Left ventricle myocardium inferior (tissue), 1 donor: ENCODE measurements around the gene MAP2K1. TPM values are rescaled to one million over a fixed set of nuclear protein-coding genes. Genes with fewer than 3 reads are reported as not detected.
A peak's percentile ranks its signal among the peaks of the same experiment; 100 is the strongest.
"Not testable (repeated sequence)": the region's sequence is repeated elsewhere in the genome, so short reads cannot be mapped to it uniquely, and the experiment has no call there.

Experiments
- DNase-seq: peaks from one replicate; pipeline ENCODE4 v3.0.0-alpha.2; 2020
- H3K27ac ChIP-seq: fragments of 200-600 bp; replicated peaks from 2 replicates; pipeline ENCODE4 v1.8.0; 2021
- H3K27me3 ChIP-seq: fragments of 200-600 bp; 2 replicates; pipeline ENCODE4 v1.8.0; 2021; ENCODE audit warnings: low read depth
- H3K36me3 ChIP-seq: fragments of 200-600 bp; 2 replicates; pipeline ENCODE4 v1.8.0; 2021
- H3K4me1 ChIP-seq: fragments of 200-600 bp; 2 replicates; pipeline ENCODE4 v1.8.0; 2021
- H3K4me3 ChIP-seq: fragments of 200-600 bp; 2 replicates; pipeline ENCODE4 v1.8.0; 2021; ENCODE audit warnings: mild to moderate bottlenecking, moderate library complexity
- H3K9me3 ChIP-seq: fragments of 200-600 bp; replicated peaks from 2 replicates; pipeline ENCODE4 v1.8.0; 2021
- intact Hi-C: fragments of 100-400 bp; cut with micrococcal nuclease; formaldehyde crosslinking; loops from one replicate; pipeline ENCODE4 v1.11.0; 2022
- total RNA-seq: library from RNA; stranded (reverse); fragmentation: NEBNext Ultra II Directional; extraction: Animal tissue kit (Norgen Biotek cat#: 25700); gene quantifications from one replicate; pipeline ENCODE4 v1.2.1, GENCODE V29; 2021
- TF ChIP-seq, protein P1 (sequence below): fragments of 200-600 bp; IDR thresholded peaks from 2 replicates; pipeline ENCODE4 v1.8.0; 2021; ENCODE audit warnings: antibody characterized with exemption, mild to moderate bottlenecking, borderline replicate concordance
- donor health status: DM: no; HTN: yes; CAD: no; lungs with severe emphysema.

The MAP2K1 gene
- total RNA-seq, 1 donor from 2014 or later, result 44.9 TPM

DNA sequence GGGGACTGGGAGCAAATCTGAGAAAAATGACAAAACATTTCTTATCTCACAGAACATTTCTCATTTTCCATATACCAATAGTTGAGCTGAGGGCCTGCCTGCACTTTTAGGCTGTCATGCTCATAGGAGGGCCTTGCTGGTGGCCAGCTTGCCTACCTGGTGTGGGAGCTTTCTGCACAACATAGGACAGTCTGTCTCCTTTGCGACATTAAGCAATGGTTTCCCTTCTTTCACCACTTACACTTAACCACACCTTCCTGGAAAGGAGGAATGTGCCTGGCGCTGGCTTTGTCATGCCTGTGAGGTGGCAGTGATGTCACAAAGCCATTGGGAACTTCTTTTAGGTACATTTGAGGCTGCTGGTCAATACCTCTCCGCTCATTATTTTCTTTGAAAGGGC, 105.1 kb downstream of the MAP2K1 start:
- Histone ChIP-seq H3K27me3 (no peaks in the 10 kb centered on the region), H3K27ac (no peak overlapping the region), H3K4me3 (no peak overlapping the region), H3K4me1 (peaks cover 27% of the 10 kb centered on the region), H3K36me3 (peaks cover 86% of the 10 kb centered on the region), H3K9me3 (no peaks in the 10 kb centered on the region)
- intact Hi-C loops, result no loop called here
- DNase-seq, result no peak
- TF ChIP-seq, protein P1, sequence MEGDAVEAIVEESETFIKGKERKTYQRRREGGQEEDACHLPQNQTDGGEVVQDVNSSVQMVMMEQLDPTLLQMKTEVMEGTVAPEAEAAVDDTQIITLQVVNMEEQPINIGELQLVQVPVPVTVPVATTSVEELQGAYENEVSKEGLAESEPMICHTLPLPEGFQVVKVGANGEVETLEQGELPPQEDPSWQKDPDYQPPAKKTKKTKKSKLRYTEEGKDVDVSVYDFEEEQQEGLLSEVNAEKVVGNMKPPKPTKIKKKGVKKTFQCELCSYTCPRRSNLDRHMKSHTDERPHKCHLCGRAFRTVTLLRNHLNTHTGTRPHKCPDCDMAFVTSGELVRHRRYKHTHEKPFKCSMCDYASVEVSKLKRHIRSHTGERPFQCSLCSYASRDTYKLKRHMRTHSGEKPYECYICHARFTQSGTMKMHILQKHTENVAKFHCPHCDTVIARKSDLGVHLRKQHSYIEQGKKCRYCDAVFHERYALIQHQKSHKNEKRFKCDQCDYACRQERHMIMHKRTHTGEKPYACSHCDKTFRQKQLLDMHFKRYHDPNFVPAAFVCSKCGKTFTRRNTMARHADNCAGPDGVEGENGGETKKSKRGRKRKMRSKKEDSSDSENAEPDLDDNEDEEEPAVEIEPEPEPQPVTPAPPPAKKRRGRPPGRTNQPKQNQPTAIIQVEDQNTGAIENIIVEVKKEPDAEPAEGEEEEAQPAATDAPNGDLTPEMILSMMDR, result no peak

DNA sequence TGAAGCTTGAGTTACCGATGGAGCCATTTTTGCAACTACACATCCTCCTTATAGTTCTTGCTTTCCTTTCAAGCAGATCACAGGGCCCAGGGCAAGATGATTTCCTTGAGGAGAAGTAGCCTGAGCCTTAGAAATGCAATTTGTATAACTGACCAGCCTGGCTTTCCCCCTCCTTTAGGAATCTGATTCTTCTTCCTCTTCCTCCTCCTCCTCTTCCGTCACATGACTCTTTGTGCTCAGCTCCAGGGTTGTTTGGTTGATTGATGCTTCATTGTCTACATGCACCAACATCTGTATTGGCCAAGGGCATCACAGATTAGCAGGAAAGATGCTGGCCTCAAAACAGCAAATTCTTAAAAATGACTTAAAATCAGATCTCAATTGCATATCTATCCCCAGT, 107.5 kb downstream of the MAP2K1 start:
- no peak overlapping the region for H3K27ac ChIP-seq
- DNase-seq, result no peak
- intact Hi-C loops, result no loop called here

DNA sequence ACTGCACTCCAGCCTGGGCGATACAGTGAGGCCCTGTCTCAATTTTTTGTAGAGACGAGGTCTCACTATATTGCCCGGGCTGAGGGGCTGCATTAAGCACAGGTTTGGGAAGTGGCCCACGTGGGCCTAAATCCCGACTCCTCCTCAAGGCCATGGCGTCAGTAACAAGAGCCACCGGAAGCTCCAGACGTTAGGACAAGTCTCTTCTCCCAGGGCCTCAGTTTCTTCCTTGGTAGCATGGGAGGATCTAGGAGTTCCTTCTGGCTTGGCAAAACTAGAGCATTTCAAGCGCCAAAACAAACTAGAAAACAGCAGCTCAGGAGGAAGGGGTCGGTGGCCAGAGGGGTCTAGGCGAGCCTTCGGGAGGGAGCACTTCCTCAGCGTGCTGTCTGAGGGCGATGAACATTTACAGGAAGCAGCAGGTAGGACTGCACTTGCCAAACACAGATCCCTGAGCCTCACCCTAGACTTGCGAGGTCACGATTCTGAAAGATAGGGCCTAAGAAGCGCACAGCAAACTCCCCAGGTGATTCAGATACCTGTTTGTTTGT, 110.3 kb downstream of the MAP2K1 start:
- Histone ChIP-seq H3K4me1 (peaks cover 44% of the 10 kb centered on the region), H3K36me3 (peaks cover 79% of the 10 kb centered on the region), H3K9me3 (no peaks in the 10 kb centered on the region), H3K27ac (peak overlapping the region; percentile 92), H3K4me3 (peak overlapping the region; percentile 95), H3K27me3 (no peaks in the 10 kb centered on the region)
- intact Hi-C loops, result loop anchor here (5.0 kb wide), 1 partner anchor 110 kb away; the partner anchor contains the start of gene MAP2K1
- no peak for DNase-seq
- TF ChIP-seq, protein P1, result no peak

More for the DNA sequence above, 107.5 kb downstream of the MAP2K1 start:
- H3K4me3 ChIP-seq, result no peak overlapping the region
- H3K27me3 ChIP-seq, result no peaks in the 10 kb centered on the region
- TF ChIP-seq, protein P1, result no peak
- H3K4me1 ChIP-seq, result peaks cover 47% of the 10 kb centered on the region
- H3K9me3 ChIP-seq, result no peaks in the 10 kb centered on the region
- peaks cover 78% of the 10 kb centered on the region for H3K36me3 ChIP-seq

DNA sequence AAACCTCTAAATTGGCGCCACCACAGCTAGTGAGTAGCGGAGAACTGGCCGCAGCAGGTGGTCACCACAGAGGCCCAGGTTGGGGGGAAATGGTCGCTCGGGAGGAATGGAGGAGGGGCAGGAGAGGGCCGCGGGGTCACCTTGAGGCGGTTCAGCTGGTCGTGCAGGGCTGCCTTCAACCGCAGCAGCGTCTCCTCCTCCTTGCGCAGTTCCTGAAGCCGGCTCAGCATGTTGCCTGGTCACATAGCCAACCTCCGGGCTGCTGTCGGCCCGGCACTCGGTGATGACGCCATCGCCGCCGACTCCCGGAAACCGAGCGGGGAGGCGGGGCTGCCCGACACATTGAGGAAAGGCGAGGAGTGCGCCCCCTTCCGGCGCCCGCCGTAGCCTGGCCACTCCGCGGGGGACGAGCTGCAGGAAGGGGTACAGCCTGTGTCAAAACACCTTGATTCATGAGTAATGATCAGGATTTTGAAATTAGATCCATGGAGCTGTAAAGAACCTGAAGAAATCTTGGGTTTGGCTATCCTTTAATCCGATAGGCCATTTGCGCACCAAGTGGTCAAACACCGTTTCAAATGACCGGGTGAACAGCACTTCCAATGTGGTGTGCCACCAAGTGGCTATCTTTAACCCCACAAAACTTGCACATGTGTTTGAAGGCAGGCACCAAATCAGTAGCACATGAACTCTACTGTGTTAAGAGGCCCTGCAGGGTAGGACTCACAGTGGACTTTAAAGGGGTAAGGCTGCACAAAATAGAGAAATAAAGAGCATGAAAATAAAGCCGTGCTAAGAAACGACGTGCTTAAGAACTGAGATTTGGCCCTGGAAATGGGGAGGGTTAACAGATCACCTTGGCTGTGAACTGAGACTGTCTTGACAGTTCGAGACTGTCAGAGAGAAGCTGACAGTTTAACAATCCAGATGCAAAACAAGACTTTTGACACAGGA, 111.1 kb downstream of the MAP2K1 start, which contains the start of gene SNAPC5:
Gene SNAPC5 (minus strand): TSS at position 261 of the 954 bp plus-strand sequence. CDS start 31 bp downstream, at position 230.
- peak; percentile 97 for DNase-seq
- Histone ChIP-seq H3K4me3 (peak within 1 kb of the TSS; percentile 95), H3K4me1 (peaks cover 51% of the 10 kb centered on the region), H3K27ac (peak within 1 kb of the TSS; percentile 92), H3K9me3 (no peaks in the 10 kb centered on the region), H3K36me3 (peaks cover 79% of the 10 kb centered on the region), H3K27me3 (no peaks in the 10 kb centered on the region)
- intact Hi-C loops, result loop anchor here (5.0 kb wide), 1 partner anchor 110 kb away; the partner anchor contains the start of gene MAP2K1
- TF ChIP-seq, protein P1, result peak; percentile 98

DNA sequence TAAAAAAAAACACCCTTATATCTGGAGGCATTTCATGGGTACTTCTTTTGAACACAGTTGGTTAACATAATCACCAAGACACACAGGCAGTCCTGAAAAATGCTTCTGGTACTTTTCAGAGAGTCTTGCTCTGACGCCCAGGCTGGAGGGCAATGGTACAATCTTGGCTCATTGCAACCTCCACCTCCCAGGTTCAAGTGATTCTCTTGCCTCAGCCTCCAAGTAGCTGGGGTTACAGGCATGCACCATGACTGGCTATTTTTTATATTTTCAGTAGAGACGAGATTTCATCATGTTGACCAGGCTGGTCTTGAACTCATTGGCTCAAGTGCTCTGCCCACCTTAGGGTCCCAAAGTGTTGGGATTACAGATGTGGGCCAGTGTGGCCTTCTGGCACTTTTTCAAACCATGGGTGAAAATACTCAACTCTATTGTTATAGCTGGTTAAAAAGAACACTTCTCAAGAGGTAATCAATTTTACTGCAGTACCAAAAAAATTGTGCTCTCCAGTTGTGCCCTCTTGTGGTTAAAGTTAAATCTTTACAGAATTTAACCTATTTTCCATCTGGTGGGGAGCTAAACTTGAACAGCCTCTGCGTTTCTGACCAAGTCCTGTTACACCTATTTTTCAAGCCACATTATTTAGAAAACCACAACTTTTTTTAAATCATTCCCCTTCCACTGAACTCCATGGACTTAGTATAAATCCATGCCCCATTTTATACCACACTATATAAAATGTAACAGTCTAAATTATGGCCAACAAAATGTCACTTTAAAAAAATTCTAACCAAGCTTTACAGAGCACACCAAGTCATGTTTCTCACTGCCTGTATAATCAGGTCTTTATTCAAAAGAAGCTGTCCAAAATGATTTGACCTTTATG, 112.0 kb downstream of the MAP2K1 start:
- TF ChIP-seq, protein P1, result peak; percentile 48
- DNase-seq, result no peak
- intact Hi-C loops, result loop anchor here (5.0 kb wide), 1 partner anchor 111 kb away; the partner anchor contains the start of gene MAP2K1
- H3K27ac ChIP-seq, result peak overlapping the region; percentile 92
- no peaks in the 10 kb centered on the region for H3K27me3 ChIP-seq
- no peak overlapping the region for H3K4me3 ChIP-seq
- peaks cover 77% of the 10 kb centered on the region for H3K36me3 ChIP-seq
- H3K4me1 ChIP-seq, result peaks cover 60% of the 10 kb centered on the region
- H3K9me3 ChIP-seq, result no peaks in the 10 kb centered on the region

DNA sequence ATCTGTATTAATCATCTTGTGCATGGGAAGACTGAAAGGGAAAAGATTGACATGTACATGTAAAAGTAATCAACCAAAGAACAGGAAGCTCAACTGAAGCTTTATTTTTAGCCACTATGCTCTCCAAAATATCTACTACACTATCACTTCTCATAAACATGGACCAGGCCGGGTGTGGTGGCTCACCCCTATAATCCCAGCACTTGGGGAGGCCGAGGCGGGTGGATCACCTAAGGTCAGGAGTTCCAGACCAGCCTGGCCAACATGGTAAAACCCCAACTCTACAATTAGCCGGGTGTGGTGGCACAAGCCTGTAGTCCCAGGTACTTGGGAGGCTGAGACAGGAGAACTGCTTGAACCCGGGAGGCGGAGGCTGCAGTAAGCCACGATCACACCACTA, 113.6 kb downstream of the MAP2K1 start:
- H3K9me3 ChIP-seq, H3K4me3 ChIP-seq, H3K27me3 ChIP-seq, DNase-seq, intact Hi-C loops, H3K27ac ChIP-seq: not testable (repeated sequence)
- peaks cover 61% of the 10 kb centered on the region for H3K36me3 ChIP-seq
- peaks cover 64% of the 10 kb centered on the region for H3K4me1 ChIP-seq
